Dedifferentiated amniotic fluid mesenchymal stem cell (primary cell): ENCODE data around the gene MFN1.
A peak's percentile ranks its signal among the peaks of the same experiment; 100 is the strongest.

ENCODE experiments used
- DNase-seq: peaks from one replicate; pipeline ENCODE4 v3.0.0-alpha.2; 2016; ENCODE audit errors: extremely low spot score

Gene MFN1

GRCh38 chr3:179336345-179336929, 11.1 kb upstream of the MFN1 start:
- no peak for DNase-seq

DNA sequence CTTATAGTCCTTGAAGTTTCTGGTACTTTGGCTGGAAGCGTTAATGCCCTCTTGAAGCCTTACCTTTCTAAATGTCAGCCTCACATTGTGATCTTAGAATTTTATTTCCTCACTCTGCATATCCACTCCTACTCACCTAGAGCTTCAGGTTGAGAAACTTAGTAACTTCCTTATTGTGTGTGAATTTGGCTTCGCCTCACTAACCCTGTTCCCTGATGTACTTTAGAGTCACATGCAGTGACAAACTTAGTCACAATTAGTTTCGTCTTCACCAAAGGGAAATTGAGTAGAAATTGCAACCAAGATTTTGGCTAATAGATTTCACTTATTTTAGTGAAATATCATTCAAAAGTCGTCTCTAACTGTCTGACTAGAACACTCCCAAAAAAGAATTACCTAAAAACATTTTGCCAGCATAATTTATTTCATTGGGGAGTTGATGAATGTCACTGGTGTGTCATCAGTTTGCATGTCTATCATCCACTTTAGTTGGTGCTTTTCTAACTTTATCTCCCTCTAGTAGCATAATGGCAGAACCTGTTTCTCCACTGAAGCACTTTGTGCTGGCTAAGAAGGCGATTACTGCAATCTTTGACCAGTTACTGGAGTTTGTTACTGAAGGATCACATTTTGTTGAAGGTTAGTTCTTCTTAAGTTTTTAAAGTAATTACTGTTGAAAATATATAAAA, 960 bp downstream of the MFN1 start:
- DNase-seq = no peak

GRCh38 chr3:179355996-179356395, 8.5 kb downstream of the MFN1 start:
- no peak for DNase-seq

- DNase-seq = no peak
Measured at GRCh38 chr3:179363332-179363731, 15.8 kb downstream of the MFN1 start.

DNA sequence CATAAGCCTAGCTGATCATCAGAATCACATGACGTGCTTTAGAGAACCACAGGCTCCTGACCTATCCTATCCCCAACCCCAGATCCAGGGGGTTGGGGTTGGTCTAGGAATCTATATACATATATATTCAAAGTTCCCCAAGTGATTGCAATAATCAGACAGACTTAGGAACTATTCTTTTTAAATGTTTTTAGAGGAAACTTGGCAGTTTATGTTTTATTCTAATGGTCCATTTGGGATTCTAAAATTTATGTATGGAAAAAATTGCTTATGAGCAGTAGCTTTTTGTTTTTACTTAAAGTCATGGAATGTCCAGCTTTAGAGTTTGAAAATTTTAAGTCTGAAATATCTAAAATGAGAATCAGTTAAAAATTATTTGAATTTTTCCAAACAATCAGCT, 22.1 kb downstream of the MFN1 start:
- DNase-seq = no peak

GRCh38 chr3:179373938-179374337, 26.4 kb downstream of the MFN1 start:
- no peak for DNase-seq

GRCh38 chr3:179375091-179375999, 27.8 kb downstream of the MFN1 start:
- DNase-seq = no peak

- DNase-seq = no peak
Measured at GRCh38 chr3:179376474-179376873, 29.0 kb downstream of the MFN1 start.

- DNase-seq = no peak
Measured at GRCh38 chr3:179391906-179392305, 44.4 kb downstream of the MFN1 start.

- DNase-seq = peak; percentile 25
Measured at GRCh38 chr3:179398574-179399231, 51.2 kb downstream of the MFN1 start.

DNA sequence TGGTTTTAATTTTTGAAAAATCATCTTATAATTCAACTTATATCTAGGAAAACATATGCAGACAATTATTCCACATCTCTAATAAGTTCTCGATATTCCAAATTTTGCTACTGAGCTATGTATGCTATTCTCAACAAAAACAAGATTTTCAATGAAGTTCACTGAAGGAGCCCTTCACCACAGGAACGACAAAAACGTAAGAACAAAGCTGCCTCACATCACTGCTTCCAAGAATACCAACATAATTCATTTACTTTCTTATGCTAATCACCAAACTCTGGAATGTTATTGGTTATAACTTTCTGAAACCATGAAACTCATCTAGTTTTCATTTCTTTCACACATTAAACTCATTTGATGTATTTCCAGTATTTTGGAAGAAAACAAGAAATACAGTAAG, 54.1 kb downstream of the MFN1 start:
- no peak for DNase-seq

- no peak for DNase-seq
Measured at GRCh38 chr3:179402963-179403362, 55.5 kb downstream of the MFN1 start.

- DNase-seq = no peak
Measured at GRCh38 chr3:179404307-179404706, 56.8 kb downstream of the MFN1 start.

DNA sequence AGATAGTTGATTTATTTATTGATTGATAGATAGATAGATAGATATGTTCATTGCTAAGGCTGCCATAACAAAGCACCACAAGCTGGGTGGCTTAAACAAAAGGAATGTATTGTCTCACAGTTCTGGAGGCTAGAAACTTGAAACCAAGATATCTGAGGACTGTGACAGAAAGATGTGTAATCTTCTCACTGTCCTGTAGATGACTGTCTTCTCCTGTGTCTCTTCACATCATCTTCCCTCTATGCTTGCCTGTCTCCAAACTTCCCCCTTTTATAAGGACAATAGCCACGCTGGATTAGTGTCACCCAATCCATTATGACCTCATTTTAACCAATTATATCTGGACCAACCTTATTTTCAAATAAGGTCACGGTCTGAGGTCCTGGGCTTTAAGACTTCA, 62.8 kb downstream of the MFN1 start:
- peak; percentile 27 for DNase-seq

DNA sequence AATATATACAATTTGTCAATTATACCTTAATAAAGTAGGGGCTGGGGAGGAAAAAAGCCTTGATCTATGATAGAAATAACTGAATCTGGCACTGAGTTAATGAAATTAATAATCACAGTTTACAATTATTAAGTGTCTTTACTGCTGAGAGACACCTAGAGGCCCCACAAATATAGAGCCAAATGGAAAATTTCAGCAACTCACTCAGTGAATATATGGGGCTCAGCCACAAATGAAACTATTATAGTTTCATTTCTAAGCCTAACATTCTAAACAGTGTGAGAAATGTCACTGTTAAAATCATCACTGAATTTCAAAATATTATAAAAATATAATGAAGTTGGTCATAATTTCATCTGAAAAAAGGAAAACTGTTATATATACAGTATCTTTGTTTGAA, 63.5 kb downstream of the MFN1 start:
- no peak for DNase-seq

- DNase-seq = no peak
Measured at GRCh38 chr3:179414804-179415203, 67.3 kb downstream of the MFN1 start.

DNA sequence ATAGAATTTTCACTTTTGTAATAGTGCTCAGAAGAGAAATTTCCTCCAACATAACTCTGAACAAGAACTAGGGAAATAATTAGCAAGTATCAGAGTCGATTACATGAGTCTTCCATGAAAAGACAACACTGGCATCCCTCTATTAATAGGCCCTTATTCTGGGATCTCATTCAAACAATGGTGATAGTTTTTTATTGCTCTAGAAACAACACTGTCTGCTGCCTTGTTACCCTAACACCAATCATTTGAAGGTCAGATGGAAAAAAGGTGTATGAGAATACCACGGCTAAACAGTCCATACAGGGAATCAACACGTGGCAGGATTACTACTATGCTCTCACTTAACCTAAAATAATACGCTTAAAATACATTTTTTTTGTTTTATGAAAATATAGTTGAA, 67.9 kb downstream of the MFN1 start:
- no peak for DNase-seq

GRCh38 chr3:179416681-179417080, 69.2 kb downstream of the MFN1 start:
- DNase-seq = peak; percentile 82

DNA sequence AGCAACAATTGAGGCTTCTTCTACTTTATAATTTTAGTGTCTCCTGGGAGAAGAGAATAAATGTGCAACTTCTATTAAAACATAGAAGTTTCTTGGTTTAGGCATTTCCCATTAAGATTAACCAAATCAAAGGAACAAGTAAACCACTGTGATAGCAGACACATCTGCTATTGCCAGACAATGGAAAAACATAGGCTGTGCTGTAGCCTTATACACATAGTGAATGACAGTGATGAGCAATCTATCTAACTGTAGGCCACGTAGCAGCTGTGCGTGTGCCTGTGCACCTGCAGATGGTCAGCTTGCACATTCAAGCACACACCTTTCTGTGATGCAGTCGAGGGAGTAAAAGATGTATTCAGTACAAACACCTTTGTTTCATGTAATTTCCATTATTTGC, 71.1 kb downstream of the MFN1 start:
- DNase-seq = no peak

DNA sequence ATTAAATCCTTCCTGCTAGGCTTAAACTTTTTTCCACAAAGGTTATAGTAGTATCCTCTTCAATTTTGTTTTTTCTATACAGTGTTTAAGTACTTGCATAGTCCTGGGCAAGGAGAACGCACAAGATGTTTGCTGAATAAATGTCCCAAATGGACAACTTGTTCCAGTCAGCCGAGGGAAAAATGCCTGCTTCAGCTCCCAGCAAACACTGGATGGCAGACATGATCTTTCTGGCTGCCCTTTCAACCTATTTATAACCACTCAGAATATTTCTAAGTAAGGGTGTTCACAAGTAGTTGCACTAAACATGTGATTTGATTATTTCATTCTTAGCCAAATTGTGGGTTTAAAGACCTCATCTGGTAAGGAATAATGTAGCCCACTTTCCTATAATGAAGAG, 74.0 kb downstream of the MFN1 start:
- no peak for DNase-seq

GRCh38 chr3:179425075-179425474, 77.6 kb downstream of the MFN1 start:
- DNase-seq = no peak

DNA sequence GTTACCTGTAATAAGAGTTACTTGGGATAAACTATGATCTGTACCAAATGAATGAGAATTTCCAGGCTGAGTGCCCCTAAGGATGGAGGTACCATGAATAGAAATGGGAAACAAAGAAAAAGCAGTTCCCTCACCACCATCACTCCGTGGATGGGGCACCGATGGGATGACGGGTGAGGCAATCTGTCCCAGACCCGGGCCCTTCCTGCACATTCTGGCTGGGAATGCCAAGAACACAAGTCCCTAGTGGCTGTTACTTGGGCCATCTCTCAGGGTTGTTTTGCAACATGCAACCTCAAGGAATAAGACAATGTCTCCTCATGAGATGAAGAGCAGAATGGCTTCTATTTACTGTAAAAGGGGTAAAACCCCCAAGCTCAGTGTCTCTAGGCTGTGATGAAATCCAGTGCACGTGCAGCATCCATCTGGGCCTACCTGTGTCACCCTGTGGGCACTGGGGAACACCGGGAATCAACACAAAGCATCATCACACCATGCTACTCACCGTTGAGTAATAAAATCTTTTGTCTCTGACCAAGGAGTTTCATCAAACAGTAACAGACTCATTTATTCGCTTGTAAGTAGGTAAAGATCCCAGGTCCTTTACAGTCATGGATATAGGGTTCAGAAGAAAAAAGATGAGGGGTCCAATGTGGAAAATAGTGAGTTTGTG, 81.5 kb downstream of the MFN1 start:
- no peak for DNase-seq
